ENCODE measurements around the gene XCL2. TPM values are rescaled to one million over a fixed set of nuclear protein-coding genes. Genes with fewer than 3 reads are reported as not detected.

XCL2 gene
- total RNA-seq, 4 donors from 2014 or later: not detected

DNA sequence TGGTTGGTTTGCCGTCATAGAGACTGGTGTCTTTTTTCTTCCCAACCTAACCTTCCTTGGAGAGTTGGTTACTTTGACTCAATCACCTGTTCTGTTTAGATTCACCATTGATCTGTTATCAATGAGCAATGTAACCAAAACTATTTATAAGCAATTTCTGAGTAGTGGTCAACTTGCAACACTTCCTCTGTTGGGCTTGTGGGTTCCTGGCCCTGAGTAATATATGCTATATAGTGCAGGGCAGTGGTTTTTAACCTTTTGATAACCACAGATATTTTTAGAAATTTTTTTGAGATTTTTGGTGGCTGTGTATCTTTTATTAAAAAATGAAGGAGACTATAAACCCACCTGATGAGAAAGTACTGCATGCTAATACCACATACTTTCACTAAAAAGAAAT is 23.2 kb upstream of the XCL2 start:
- no peaks in the 10 kb centered on the region for H3K36me3 ChIP-seq
- H3K4me3 ChIP-seq: no peak overlapping the region
- no peaks in the 10 kb centered on the region for H3K27me3 ChIP-seq
- DNase-seq (ENCODE audit: low spot score in 2 of 2): no peak
- no peaks in the 10 kb centered on the region for H3K4me1 ChIP-seq
- no peak overlapping the region for H3K27ac ChIP-seq
- no peak for TF ChIP-seq EP300 (IDR thresholded peaks at IDR 0.05)
- TF ChIP-seq, protein P1, sequence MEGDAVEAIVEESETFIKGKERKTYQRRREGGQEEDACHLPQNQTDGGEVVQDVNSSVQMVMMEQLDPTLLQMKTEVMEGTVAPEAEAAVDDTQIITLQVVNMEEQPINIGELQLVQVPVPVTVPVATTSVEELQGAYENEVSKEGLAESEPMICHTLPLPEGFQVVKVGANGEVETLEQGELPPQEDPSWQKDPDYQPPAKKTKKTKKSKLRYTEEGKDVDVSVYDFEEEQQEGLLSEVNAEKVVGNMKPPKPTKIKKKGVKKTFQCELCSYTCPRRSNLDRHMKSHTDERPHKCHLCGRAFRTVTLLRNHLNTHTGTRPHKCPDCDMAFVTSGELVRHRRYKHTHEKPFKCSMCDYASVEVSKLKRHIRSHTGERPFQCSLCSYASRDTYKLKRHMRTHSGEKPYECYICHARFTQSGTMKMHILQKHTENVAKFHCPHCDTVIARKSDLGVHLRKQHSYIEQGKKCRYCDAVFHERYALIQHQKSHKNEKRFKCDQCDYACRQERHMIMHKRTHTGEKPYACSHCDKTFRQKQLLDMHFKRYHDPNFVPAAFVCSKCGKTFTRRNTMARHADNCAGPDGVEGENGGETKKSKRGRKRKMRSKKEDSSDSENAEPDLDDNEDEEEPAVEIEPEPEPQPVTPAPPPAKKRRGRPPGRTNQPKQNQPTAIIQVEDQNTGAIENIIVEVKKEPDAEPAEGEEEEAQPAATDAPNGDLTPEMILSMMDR (IDR thresholded peaks at IDR 0.05): no peak
- TF ChIP-seq POLR2A (IDR thresholded peaks at IDR 0.05): no peak
- WGBS, 2 donors: 70 to 82% methylated on average over 1 of the region's 1 CpG
- no peaks in the 10 kb centered on the region for H3K9me3 ChIP-seq

- Histone ChIP-seq H3K9me3 (no peaks in the 10 kb centered on the region), H3K4me1 (no peaks in the 10 kb centered on the region), H3K36me3 (no peaks in the 10 kb centered on the region), H3K4me3 (no peak overlapping the region), H3K27me3 (no peaks in the 10 kb centered on the region), H3K27ac (no peak overlapping the region)
- DNase-seq (ENCODE audit: low spot score in 2 of 2): no peak
- TF ChIP-seq, protein P1 (IDR thresholded peaks at IDR 0.05): no peak
- TF ChIP-seq EP300 (IDR thresholded peaks at IDR 0.05) (no peak), POLR2A (IDR thresholded peaks at IDR 0.05) (no peak)
- 68 to 69% methylated on average over 4 of the region's 4 CpGs for WGBS, 2 donors
Observed at GRCh38 chr1:168565825-168566224, 22.0 kb upstream of the XCL2 start.

DNA sequence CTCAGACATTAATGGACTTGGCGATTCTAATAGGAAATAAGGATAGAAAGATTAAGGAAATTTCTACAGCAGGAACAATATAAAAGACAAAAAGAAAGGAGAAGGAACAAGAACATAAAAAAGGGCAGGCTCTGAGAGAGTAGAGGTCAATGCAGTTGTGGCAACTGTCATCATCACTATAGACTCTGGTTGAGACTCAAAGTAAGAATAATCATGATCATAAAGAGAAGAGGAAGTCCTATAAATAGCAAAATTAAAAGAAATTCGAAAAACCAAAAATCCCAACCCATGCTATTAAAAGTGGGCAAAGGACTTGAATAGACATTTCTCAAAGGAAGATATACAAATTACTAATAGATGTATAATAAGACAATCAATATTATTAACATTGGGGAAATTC is 18.2 kb upstream of the XCL2 start:
- TF ChIP-seq, protein P1 (IDR thresholded peaks at IDR 0.05): no peak
- TF ChIP-seq EP300 (IDR thresholded peaks at IDR 0.05) (no peak), POLR2A (IDR thresholded peaks at IDR 0.05) (no peak)
- H3K27ac ChIP-seq: no peak overlapping the region
- 79 to 80% methylated on average over 2 of the region's 2 CpGs for WGBS, 2 donors
- no peaks in the 10 kb centered on the region for H3K4me1 ChIP-seq
- H3K27me3 ChIP-seq: no peaks in the 10 kb centered on the region
- H3K4me3 ChIP-seq: no peak overlapping the region
- DNase-seq (ENCODE audit: low spot score in 2 of 2): no peak
- no peaks in the 10 kb centered on the region for H3K9me3 ChIP-seq
- no peaks in the 10 kb centered on the region for H3K36me3 ChIP-seq

- no peaks in the 10 kb centered on the region for H3K36me3 ChIP-seq
- H3K4me3 ChIP-seq: no peak overlapping the region
- TF ChIP-seq POLR2A (IDR thresholded peaks at IDR 0.05): no peak
- no peak for TF ChIP-seq EP300 (IDR thresholded peaks at IDR 0.05)
- TF ChIP-seq, protein P1 (IDR thresholded peaks at IDR 0.05): no peak
- no peak overlapping the region for H3K27ac ChIP-seq
- H3K27me3 ChIP-seq: no peaks in the 10 kb centered on the region
- DNase-seq (ENCODE audit: low spot score in 2 of 2): no peak
- H3K9me3 ChIP-seq: no peaks in the 10 kb centered on the region
- H3K4me1 ChIP-seq: no peaks in the 10 kb centered on the region
Observed at GRCh38 chr1:168560370-168560769, 16.6 kb upstream of the XCL2 start.

GRCh38 chr1:168556647-168557046 is 12.8 kb upstream of the XCL2 start:
- no peaks in the 10 kb centered on the region for H3K27me3 ChIP-seq
- H3K9me3 ChIP-seq: no peaks in the 10 kb centered on the region
- no peak overlapping the region for H3K4me3 ChIP-seq
- no peaks in the 10 kb centered on the region for H3K4me1 ChIP-seq
- DNase-seq (ENCODE audit: low spot score in 2 of 2): no peak
- no peak overlapping the region for H3K27ac ChIP-seq
- H3K36me3 ChIP-seq: no peaks in the 10 kb centered on the region
- TF ChIP-seq EP300 (IDR thresholded peaks at IDR 0.05) (no peak), POLR2A (IDR thresholded peaks at IDR 0.05) (no peak)
- TF ChIP-seq, protein P1 (IDR thresholded peaks at IDR 0.05): no peak
